Measurements from ENCODE around the gene PHF21A.

DNA sequence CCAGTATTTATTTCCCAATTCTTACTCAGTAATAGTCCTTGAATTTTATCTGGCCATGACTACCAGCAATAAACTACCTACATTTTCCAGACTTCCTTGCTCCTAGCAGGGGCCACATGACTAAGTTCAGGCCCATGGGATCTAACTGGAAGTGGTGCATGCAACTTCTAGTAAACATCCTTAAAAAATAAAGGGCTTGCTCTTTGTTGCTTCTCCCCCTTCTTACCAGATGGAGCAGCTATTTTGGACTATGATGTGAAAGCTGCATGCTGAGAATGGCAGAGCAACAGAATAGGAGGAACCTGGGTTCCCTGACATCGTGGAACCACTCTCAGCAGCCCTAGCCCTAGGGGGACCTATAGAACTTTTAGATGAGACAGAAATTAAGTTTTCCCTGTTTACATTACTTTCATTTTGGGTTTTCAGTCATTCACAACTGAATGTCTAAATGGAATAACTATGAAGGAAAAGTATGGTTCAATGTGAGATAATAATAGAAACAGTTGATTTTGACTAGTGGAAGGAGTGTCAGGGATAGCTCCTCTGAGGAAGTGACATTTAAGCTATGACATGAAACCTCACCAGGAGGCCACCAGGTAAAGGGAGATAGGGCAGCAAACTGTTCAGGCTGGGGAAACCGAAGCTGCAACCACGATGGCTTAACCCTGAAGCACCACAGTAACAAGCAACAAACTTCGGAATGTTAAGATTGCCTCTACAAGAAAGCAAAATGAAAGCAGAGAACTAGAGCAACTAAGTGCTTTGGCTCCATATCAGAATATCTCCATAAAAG is 48.9 kb downstream of the PHF21A start:
- no peak for TF ChIP-seq POLR2AphosphoS5 (IDR thresholded peaks at IDR 0.05; ENCODE audit: low read depth, low read length)
- no peak for TF ChIP-seq TAF1 (IDR thresholded peaks at IDR 0.05; ENCODE audit: borderline replicate concordance, insufficient read depth, low read length)
- TF ChIP-seq, protein P1, sequence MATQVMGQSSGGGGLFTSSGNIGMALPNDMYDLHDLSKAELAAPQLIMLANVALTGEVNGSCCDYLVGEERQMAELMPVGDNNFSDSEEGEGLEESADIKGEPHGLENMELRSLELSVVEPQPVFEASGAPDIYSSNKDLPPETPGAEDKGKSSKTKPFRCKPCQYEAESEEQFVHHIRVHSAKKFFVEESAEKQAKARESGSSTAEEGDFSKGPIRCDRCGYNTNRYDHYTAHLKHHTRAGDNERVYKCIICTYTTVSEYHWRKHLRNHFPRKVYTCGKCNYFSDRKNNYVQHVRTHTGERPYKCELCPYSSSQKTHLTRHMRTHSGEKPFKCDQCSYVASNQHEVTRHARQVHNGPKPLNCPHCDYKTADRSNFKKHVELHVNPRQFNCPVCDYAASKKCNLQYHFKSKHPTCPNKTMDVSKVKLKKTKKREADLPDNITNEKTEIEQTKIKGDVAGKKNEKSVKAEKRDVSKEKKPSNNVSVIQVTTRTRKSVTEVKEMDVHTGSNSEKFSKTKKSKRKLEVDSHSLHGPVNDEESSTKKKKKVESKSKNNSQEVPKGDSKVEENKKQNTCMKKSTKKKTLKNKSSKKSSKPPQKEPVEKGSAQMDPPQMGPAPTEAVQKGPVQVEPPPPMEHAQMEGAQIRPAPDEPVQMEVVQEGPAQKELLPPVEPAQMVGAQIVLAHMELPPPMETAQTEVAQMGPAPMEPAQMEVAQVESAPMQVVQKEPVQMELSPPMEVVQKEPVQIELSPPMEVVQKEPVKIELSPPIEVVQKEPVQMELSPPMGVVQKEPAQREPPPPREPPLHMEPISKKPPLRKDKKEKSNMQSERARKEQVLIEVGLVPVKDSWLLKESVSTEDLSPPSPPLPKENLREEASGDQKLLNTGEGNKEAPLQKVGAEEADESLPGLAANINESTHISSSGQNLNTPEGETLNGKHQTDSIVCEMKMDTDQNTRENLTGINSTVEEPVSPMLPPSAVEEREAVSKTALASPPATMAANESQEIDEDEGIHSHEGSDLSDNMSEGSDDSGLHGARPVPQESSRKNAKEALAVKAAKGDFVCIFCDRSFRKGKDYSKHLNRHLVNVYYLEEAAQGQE (IDR thresholded peaks at IDR 0.05; ENCODE audit: insufficient read depth in 1 of 2, low read depth in 2 of 2, low read length in 2 of 2) = no peak
- no peak for TF ChIP-seq SIN3A (IDR thresholded peaks at IDR 0.05; ENCODE audit: borderline replicate concordance, insufficient read depth, low read length)

Measured in PFSK-1 (cell line).